Neural progenitor cell (in vitro differentiated cells): ENCODE results near the gene UBR4. TPM values are rescaled to one million over a fixed set of nuclear protein-coding genes. Genes with fewer than 3 reads are reported as not detected.

ENCODE experiments used
- DNase-seq: peaks from one replicate; pipeline ENCODE4 v3.0.0-alpha.2; 2016; ENCODE audit warnings: low spot score
- H2AFZ ChIP-seq: fragments of 200-600 bp; sonication (generic); replicated peaks from 2 replicates; pipeline ENCODE4 v1.6.1; 2016; ENCODE audit warnings: antibody characterized with exemption
- H3F3A ChIP-seq: fragments of 200-600 bp; sonication (generic); 2 replicates; pipeline ENCODE4 v1.6.1; 2016; ENCODE audit warnings: antibody characterized with exemption, low read depth
- H3K27ac ChIP-seq: fragments of 200-600 bp; sonication (generic); 2 replicates; pipeline ENCODE4 v1.5.1; 2016; ENCODE audit warnings: mild to moderate bottlenecking
- H3K27me3 ChIP-seq: fragments of 200-600 bp; sonication (generic); 2 replicates; pipeline ENCODE4 v1.6.1; 2016; ENCODE audit warnings: mild to moderate bottlenecking, moderate library complexity
- H3K36me3 ChIP-seq: fragments of 200-600 bp; sonication (generic); 2 replicates; pipeline ENCODE4 v1.5.1; 2016
- H3K4me1 ChIP-seq: fragments of 200-600 bp; sonication (generic); 2 replicates; pipeline ENCODE4 v1.6.1; 2016; ENCODE audit warnings: mixed run types
- H3K4me2 ChIP-seq: fragments of 200-600 bp; sonication (generic); 2 replicates; pipeline ENCODE4 v1.6.1; 2016
- H3K4me3 ChIP-seq: fragments of 200-600 bp; sonication (generic); 2 replicates; pipeline ENCODE4 v1.5.1; 2016
- H3K79me2 ChIP-seq: fragments of 200-600 bp; sonication (generic); 2 replicates; pipeline ENCODE4 v1.6.1; 2016; ENCODE audit warnings: low read depth
- H3K9ac ChIP-seq: fragments of 200-600 bp; sonication (generic); 2 replicates; pipeline ENCODE4 v1.6.1; 2016
- H3K9me3 ChIP-seq: fragments of 200-600 bp; sonication (generic); 2 replicates; pipeline ENCODE4 v1.5.1; 2016; ENCODE audit warnings: low read depth
- H4K20me1 ChIP-seq: fragments of 200-600 bp; sonication (generic); 2 replicates; pipeline ENCODE4 v1.6.1; 2016; ENCODE audit warnings: low read depth
- H3K27ac Mint-ChIP-seq: 3 replicates; pipeline ENCODE4 v1.8.0; 2021; ENCODE audit warnings: mixed read lengths
- H3K27me3 Mint-ChIP-seq: 2 replicates; pipeline ENCODE4 v1.8.0; 2022; ENCODE audit warnings: low read depth, mild to moderate bottlenecking, inconsistent platforms, moderate library complexity, mixed read lengths; ENCODE audit not compliant: insufficient read depth
- H3K36me3 Mint-ChIP-seq: 3 replicates; pipeline ENCODE4 v1.8.0; 2021; ENCODE audit warnings: mixed read lengths
- H3K4me1 Mint-ChIP-seq: 3 replicates; pipeline ENCODE4 v1.8.0; 2021; ENCODE audit warnings: mixed read lengths
- H3K4me3 Mint-ChIP-seq: 3 replicates; pipeline ENCODE4 v1.8.0; 2021; ENCODE audit warnings: mild to moderate bottlenecking, moderate library complexity, mixed read lengths
- H3K9me3 Mint-ChIP-seq: 3 replicates; pipeline ENCODE4 v1.8.0; 2020; ENCODE audit warnings: mixed read lengths
- EZH2 ChIP-seq: fragments of 200-600 bp; sonication (generic); IDR thresholded peaks from 2 replicates; pipeline ENCODE4 v1.6.1; 2017; ENCODE audit warnings: antibody characterized with exemption, mild to moderate bottlenecking, moderate library complexity
- EZH2phosphoT487 ChIP-seq: fragments of 200-600 bp; sonication (generic); IDR thresholded peaks from 2 replicates; pipeline ENCODE4 v1.6.1; 2017; ENCODE audit warnings: antibody characterized with exemption
- total RNA-seq: library from RNA; depleted of rRNA; stranded (reverse); fragments of >200 nt; gene quantifications from 2 replicates; pipeline ENCODE4 v1.2.3, GENCODE V29; 2015; ENCODE audit warnings: low replicate concordance
- TF ChIP-seq, protein P1 (sequence below): fragments of 200-600 bp; sonication (generic); IDR thresholded peaks from 2 replicates; pipeline ENCODE4 v1.5.1; 2017; ENCODE audit warnings: antibody characterized with exemption, mild to moderate bottlenecking

The UBR4 gene
- total RNA-seq, 1 donor from 2014 or later, result 71.2 TPM

DNA sequence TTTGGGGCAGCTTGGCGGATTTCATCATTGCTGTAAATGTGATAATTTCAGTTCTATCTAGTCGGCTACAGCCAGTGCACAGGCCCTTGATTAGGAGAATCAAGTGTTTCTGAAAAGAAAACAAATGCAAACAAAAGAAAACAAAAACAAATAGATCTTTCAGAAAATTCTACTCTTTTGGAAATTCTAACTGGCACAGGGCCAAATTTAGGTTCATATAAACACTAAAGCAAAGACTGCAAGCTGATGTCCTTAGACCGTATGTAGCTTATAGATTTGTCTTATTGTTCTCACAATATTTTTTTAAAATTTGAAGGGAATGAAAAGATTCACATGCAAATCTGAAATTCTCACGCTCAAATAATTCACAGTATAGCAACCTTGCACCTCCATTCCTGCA lies 11.2 kb downstream of the UBR4 start:
- Histone ChIP-seq H2AFZ (no peak overlapping the region), H3K27ac (no peak overlapping the region), H3K9me3 (no peaks in the 10 kb centered on the region), H3K27me3 (no peaks in the 10 kb centered on the region), H3K4me3 (no peak overlapping the region), H3K36me3 (peaks cover 22% of the 10 kb centered on the region), H3K4me1 (no peaks in the 10 kb centered on the region), H3K4me2 (no peak overlapping the region), H4K20me1 (peaks cover 57% of the 10 kb centered on the region), H3K79me2 (peaks cover 50% of the 10 kb centered on the region), H3K9ac (no peak overlapping the region), H3F3A (no peaks in the 10 kb centered on the region)
- Mint-ChIP-seq H3K4me1 (no peaks in the 10 kb centered on the region), H3K27me3 (no peaks in the 10 kb centered on the region), H3K27ac (no peak overlapping the region), H3K36me3 (peaks cover 4% of the 10 kb centered on the region), H3K4me3 (no peak overlapping the region), H3K9me3 (no peaks in the 10 kb centered on the region)
- TF ChIP-seq, protein P1, sequence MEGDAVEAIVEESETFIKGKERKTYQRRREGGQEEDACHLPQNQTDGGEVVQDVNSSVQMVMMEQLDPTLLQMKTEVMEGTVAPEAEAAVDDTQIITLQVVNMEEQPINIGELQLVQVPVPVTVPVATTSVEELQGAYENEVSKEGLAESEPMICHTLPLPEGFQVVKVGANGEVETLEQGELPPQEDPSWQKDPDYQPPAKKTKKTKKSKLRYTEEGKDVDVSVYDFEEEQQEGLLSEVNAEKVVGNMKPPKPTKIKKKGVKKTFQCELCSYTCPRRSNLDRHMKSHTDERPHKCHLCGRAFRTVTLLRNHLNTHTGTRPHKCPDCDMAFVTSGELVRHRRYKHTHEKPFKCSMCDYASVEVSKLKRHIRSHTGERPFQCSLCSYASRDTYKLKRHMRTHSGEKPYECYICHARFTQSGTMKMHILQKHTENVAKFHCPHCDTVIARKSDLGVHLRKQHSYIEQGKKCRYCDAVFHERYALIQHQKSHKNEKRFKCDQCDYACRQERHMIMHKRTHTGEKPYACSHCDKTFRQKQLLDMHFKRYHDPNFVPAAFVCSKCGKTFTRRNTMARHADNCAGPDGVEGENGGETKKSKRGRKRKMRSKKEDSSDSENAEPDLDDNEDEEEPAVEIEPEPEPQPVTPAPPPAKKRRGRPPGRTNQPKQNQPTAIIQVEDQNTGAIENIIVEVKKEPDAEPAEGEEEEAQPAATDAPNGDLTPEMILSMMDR, result no peak
- TF ChIP-seq EZH2phosphoT487, result no peak
- TF ChIP-seq EZH2, result no peak
- no peak for DNase-seq

DNA sequence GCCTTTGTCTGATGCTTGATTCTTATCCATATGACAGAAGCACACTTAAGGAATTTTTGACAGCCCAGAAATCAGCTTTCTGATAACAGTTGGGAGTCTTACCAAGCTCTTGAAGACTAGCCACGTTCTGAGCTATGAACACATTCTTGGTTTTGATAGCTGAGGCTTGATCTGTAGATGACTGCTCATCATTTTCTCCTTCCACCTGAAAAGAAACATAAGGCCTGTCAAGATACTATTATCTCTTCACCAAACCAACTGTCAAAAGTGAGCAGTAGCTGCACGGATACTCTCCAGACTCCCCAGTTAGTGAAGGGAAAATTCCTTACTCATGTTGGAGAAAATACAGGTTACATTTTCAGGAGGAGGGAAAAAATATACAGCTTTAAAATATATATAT lies 12.2 kb downstream of the UBR4 start:
- Histone ChIP-seq H3K79me2 (peaks cover 40% of the 10 kb centered on the region), H3K36me3 (peaks cover 24% of the 10 kb centered on the region), H4K20me1 (peaks cover 50% of the 10 kb centered on the region), H3K9me3 (no peaks in the 10 kb centered on the region), H3K4me1 (no peaks in the 10 kb centered on the region), H3F3A (no peaks in the 10 kb centered on the region), H2AFZ (no peak overlapping the region), H3K4me2 (no peak overlapping the region), H3K4me3 (no peak overlapping the region), H3K27ac (no peak overlapping the region), H3K9ac (no peak overlapping the region), H3K27me3 (no peaks in the 10 kb centered on the region)
- DNase-seq, result no peak
- Mint-ChIP-seq H3K27me3 (no peaks in the 10 kb centered on the region), H3K9me3 (no peaks in the 10 kb centered on the region), H3K36me3 (peaks cover 9% of the 10 kb centered on the region), H3K4me3 (no peak overlapping the region), H3K27ac (no peak overlapping the region), H3K4me1 (no peaks in the 10 kb centered on the region)
- TF ChIP-seq, protein P1, result no peak
- TF ChIP-seq EZH2, result no peak
- no peak for TF ChIP-seq EZH2phosphoT487

DNA sequence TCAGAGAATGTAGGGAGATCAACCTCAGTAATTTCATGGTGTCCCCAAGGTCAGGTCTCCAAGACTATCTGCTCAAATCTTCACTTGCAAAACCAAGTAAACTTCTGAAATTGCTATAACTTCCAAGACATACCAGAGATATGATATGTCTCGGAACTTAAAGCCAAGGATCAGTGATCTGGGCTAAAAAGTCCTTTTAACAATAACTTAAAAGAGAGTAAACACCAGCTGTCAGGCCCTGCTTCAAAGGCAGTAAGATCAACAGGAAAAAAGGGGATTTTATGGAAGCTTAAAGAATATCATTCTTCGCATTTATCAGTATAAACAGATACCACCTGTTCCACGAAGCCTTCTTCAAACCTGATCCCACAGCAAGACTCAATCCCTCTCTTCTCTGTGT lies 13.7 kb downstream of the UBR4 start:
- Mint-ChIP-seq H3K27me3 (no peaks in the 10 kb centered on the region), H3K9me3 (no peaks in the 10 kb centered on the region), H3K4me3 (no peak overlapping the region), H3K4me1 (no peaks in the 10 kb centered on the region), H3K36me3 (peaks cover 13% of the 10 kb centered on the region), H3K27ac (no peak overlapping the region)
- Histone ChIP-seq H2AFZ (no peak overlapping the region), H3K27me3 (no peaks in the 10 kb centered on the region), H3K79me2 (peaks cover 25% of the 10 kb centered on the region), H3K36me3 (peaks cover 36% of the 10 kb centered on the region), H3K9ac (no peak overlapping the region), H3F3A (no peaks in the 10 kb centered on the region), H3K4me2 (no peak overlapping the region), H3K27ac (no peak overlapping the region), H4K20me1 (peaks cover 34% of the 10 kb centered on the region), H3K4me1 (no peaks in the 10 kb centered on the region), H3K4me3 (no peak overlapping the region), H3K9me3 (no peaks in the 10 kb centered on the region)
- no peak for TF ChIP-seq EZH2phosphoT487
- TF ChIP-seq EZH2, result no peak
- TF ChIP-seq, protein P1, result no peak
- DNase-seq, result no peak
